K562 (cell line): ENCODE data around the gene KCNJ12. TPM values are rescaled to one million over a fixed set of nuclear protein-coding genes. Genes with fewer than 3 reads are reported as not detected.

Experiments used
- ATAC-seq: fragments of 200-7000 bp; cut with Tn5 transposase; 3 replicates; pipeline ENCODE4 v1.9.1; 2020; ENCODE audit warnings: moderate library complexity
- BruUV-seq: library from RNA; stranded (reverse); fragments of 400-500 nt; replicated peaks from 2 replicates; lab custom pipeline; 2021; lab: Mats Ljungman, UMichigan
- CTCF ChIA-PET: fragments of 300-600 bp; formaldehyde crosslinking; extraction: SDS; loops from one replicate; lab custom pipeline; 2021; ENCODE audit warnings: low intra/inter-chr PET ratio; lab: Yijun Ruan, JAX
- POLR2A ChIA-PET: fragments of 300-600, 350-650 bp; sonication (Branson Sonifier 250); formaldehyde crosslinking; extraction: SDS; loops from one replicate; lab custom pipeline; 2021; ENCODE audit warnings: antibody characterized with exemption, inconsistent platforms; lab: Yijun Ruan, JAX
- DNase-seq, 4 experiments: peaks; one replicate each; pipeline versions ENCODE4 v3.0.0 to v3.0.0-alpha.2; 2011 to 2018; ENCODE audit warnings: low spot score in 3 of 4, mixed read lengths in 3 of 4; ENCODE audit errors: extremely low read depth in 1 of 4
- FAIRE-seq: peaks from 2 replicates; lab custom pipeline; 2011; peaks lifted over from hg19 to GRCh38; lab: Jason Lieb, UNC
- H2AFZ ChIP-seq: 2 replicates; pipeline ENCODE4 v1.6.0; 2011; ENCODE audit warnings: low read depth, low read length, control low read depth, inconsistent platforms
- H3K27ac ChIP-seq: fragments of 200-600 bp; 3 replicates; pipeline ENCODE4 v1.8.0; 2011; ENCODE audit warnings: low read depth, mild to moderate bottlenecking, control low read depth, inconsistent platforms, low read length, moderate library complexity, mixed read lengths; ENCODE audit errors: extremely low read depth
- H3K27me3 ChIP-seq, 2 experiments: fragments of 300-600 bp in 1 of 2; 2 replicates in 1 of 2; 3 replicates in 1 of 2; pipeline versions ENCODE4 v1.6.0 to v1.8.0; 2011; ENCODE audit warnings: inconsistent platforms in 2 of 2, low read length in 2 of 2, mild to moderate bottlenecking in 1 of 2, mixed read lengths in 1 of 2, moderate library complexity in 1 of 2; ENCODE audit not compliant: control insufficient read depth in 2 of 2, insufficient read depth in 2 of 2
- H3K36me3 ChIP-seq: fragments of 300-600 bp; 3 replicates; pipeline ENCODE4 v1.8.0; 2011; ENCODE audit warnings: mild to moderate bottlenecking, low read length, inconsistent platforms; ENCODE audit not compliant: control insufficient read depth, insufficient read depth
- H3K4me1 ChIP-seq, 2 experiments: fragments of 200-600 bp in 1 of 2; replicated peaks in 1 of 2; 2 replicates in 1 of 2; 3 replicates in 1 of 2; pipeline versions ENCODE4 v1.5.1 to v1.8.0; 2011; ENCODE audit warnings: inconsistent platforms in 2 of 2, low read length in 2 of 2, mild to moderate bottlenecking in 1 of 2, mixed read lengths in 1 of 2, moderate library complexity in 1 of 2; ENCODE audit not compliant: control insufficient read depth in 2 of 2, insufficient read depth in 2 of 2
- H3K4me2 ChIP-seq: 2 replicates; pipeline ENCODE4 v1.6.1; 2011; ENCODE audit warnings: low read length, control low read depth, inconsistent platforms, mixed read lengths; ENCODE audit not compliant: insufficient read depth
- H3K4me3 ChIP-seq: fragments of 200-600 bp; sonication (generic), shearing (Covaris generic); 2 replicates; pipeline ENCODE4 v1.5.1; 2016; ENCODE audit warnings: control low read depth, inconsistent platforms
- H3K79me2 ChIP-seq: fragments of 200-600 bp; 3 replicates; pipeline ENCODE4 v1.8.0; 2011; ENCODE audit warnings: low read length, inconsistent platforms; ENCODE audit not compliant: control insufficient read depth, insufficient read depth
- H3K9ac ChIP-seq, 2 experiments: 2 replicates each; pipeline versions ENCODE4 v1.6.0 to v1.6.1; 2011; ENCODE audit warnings: low read depth in 2 of 2, low read length in 2 of 2, control low read depth in 1 of 2, inconsistent platforms in 1 of 2, mild to moderate bottlenecking in 1 of 2, mixed read lengths in 1 of 2; ENCODE audit not compliant: insufficient read depth in 1 of 2
- H3K9me1 ChIP-seq: one replicate; pipeline ENCODE4 v1.6.0; 2011; ENCODE audit warnings: inconsistent platforms, mild to moderate bottlenecking, low read length, moderate library complexity; ENCODE audit not compliant: control insufficient read depth, insufficient read depth
- H3K9me3 ChIP-seq: replicated peaks from 2 replicates; pipeline ENCODE4 v1.5.1; 2011; ENCODE audit warnings: low read depth, low read length, inconsistent platforms; ENCODE audit not compliant: control insufficient read depth, insufficient read depth
- H4K20me1 ChIP-seq: replicated peaks from 2 replicates; pipeline ENCODE4 v1.6.1; 2011; ENCODE audit warnings: low read length, inconsistent platforms, mixed read lengths; ENCODE audit not compliant: control insufficient read depth, insufficient read depth
- BRD9 ChIP-seq: fragments of 450-650 bp; IDR thresholded peaks from 2 replicates; pipeline ENCODE4 v1.6.1; 2018; ENCODE audit warnings: low read depth; ENCODE audit not compliant: partially characterized antibody
- ELF1 ChIP-seq: fragments of 200-800 bp; sonication (Bioruptor generic); IDR thresholded peaks from 2 replicates; pipeline ENCODE4 v1.6.1; 2016; ENCODE audit warnings: missing genetic modification characterization, missing compliant biosample characterization
- HNRNPLL ChIP-seq: fragments of 200-400 bp; formaldehyde crosslinking; IDR thresholded peaks from 2 replicates; pipeline ENCODE4 v1.6.1; 2017; ENCODE audit warnings: low read length, low read depth, mild to moderate bottlenecking; ENCODE audit not compliant: poor library complexity, severe bottlenecking
- KAT7 ChIP-seq: sonication (generic); formaldehyde crosslinking; IDR thresholded peaks from 2 replicates; pipeline ENCODE4 v1.8.0; 2022; ENCODE audit warnings: missing genetic modification reagents, mild to moderate bottlenecking, borderline replicate concordance
- MCM2 ChIP-seq: fragments of 450-650 bp; IDR thresholded peaks from 2 replicates; pipeline ENCODE4 v1.6.1; 2017; ENCODE audit warnings: low read depth, mild to moderate bottlenecking
- NR1H2 ChIP-seq: sonication (generic); formaldehyde crosslinking; IDR thresholded peaks from 2 replicates; pipeline ENCODE4 v1.4.0; 2020; ENCODE audit warnings: mild to moderate bottlenecking, missing genetic modification reagents
- ZNF146 ChIP-seq: IDR thresholded peaks from one replicate; pipeline ENCODE4 v1.6.1; 2018; ENCODE audit warnings: missing compliant biosample characterization; ENCODE audit not compliant: unreplicated experiment
- ZNF644 ChIP-seq: fragments of 200-800 bp; sonication (Bioruptor generic); IDR thresholded peaks from 2 replicates; pipeline ENCODE4 v1.6.1; 2016; ENCODE audit warnings: low read depth, missing genetic modification characterization, missing compliant biosample characterization
- WGBS: fragments of 100-300 bp; shearing (Covaris generic); methylation state at CpG from one replicate; pipeline ENCODE4 v1.1.6; 2016; ENCODE audit warnings: low coverage, mixed read lengths; ENCODE audit not compliant: insufficient coverage; ENCODE audit errors: missing lambda C conversion rate; 5-methylcytosine and 5-hydroxymethylcytosine counted together
- in situ Hi-C: fragments of 300-500 bp; cut with MboI; formaldehyde crosslinking; loops from 4 replicates; pipeline ENCODE4 v1.15.0; 2018; ENCODE audit warnings: inconsistent platforms, mixed read lengths
- intact Hi-C: fragments of 100-400 bp; cut with micrococcal nuclease; formaldehyde crosslinking; loops from 2 replicates; pipeline ENCODE4 v1.14.2; 2022
- polyA plus RNA-seq, 8 experiments: library from polyadenylated mRNA; depleted of rRNA in 4 of 8; stranded (reverse) in 5 of 8; unstranded in 3 of 8; fragments of >200 nt; fragmentation: Nextera tagmentation in 2 of 8; fragmentation: Illumina TruSeq in 1 of 8; extraction: Ambion mirVana in 2 of 8; extraction: Trizol in 1 of 8; gene quantifications; 2 replicates each; pipeline versions ENCODE4 v1.2.1 to v1.2.3, GENCODE V29; 2011 to 2014; ENCODE audit warnings: inconsistent platforms in 1 of 8, missing spikeins in 1 of 8
- total RNA-seq, 7 experiments: library from RNA; depleted of rRNA in 6 of 7; stranded (reverse); fragments of >200 nt in 6 of 7; fragmentation: Illumina TruSeq in 2 of 7; extraction: Trizol in 2 of 7; gene quantifications; 2 replicates each; pipeline versions ENCODE4 v1.2.1 to v1.2.3, GENCODE V29; 2011 to 2021; ENCODE audit warnings: low replicate concordance in 1 of 7

KCNJ12 gene
- total and polyA plus RNA-seq, 9 of the 15 experiments (the other 6 are each of a cell fraction or from before 2014, with no cell fraction given), result 0.02 TPM; not detected in 8

DNA sequence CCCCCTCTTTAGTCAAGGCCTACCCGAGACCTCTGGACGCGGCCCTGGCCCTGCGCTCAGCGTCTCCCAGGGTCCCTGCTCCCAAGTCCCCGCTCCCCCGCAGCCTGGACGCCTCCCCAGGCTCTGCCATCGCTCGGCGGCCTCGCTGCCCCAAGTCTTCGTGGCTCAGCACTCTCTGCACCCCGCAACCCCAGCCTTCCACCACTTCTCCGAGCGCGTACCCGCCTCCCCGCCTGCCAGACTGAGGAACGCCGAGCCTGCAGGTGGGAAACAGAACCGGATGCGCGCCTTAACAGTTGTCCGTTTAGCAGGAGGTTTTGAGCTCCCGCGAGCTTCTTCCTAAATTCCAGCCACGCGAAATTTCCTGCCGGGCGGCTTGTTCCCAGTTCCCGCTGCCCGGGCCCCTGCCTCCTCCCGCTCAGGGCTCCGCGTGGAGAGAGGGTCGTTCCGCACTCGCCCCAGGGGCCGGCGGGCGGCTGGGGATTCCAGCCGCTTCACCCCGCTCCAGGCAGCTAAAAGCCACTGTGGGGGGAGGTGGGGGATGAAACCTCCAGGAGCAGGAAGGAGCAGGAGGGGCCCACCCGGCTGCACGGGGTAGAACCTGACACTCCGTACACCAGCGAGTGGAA, 87.7 kb downstream of the KCNJ12 start:
- Histone ChIP-seq H4K20me1 (no peaks in the 10 kb centered on the region), H3K9me1 (no peaks in the 10 kb centered on the region), H3K27me3 (peaks cover 4 to 10% of the 10 kb centered on the region in 2 experiments; a peak in 4 of 5 replicates), H3K4me2 (no peak overlapping the region), H2AFZ (no peak overlapping the region), H3K27ac (no peak overlapping the region), H3K9ac (no peak overlapping the region), H3K9me3 (no peaks in the 10 kb centered on the region), H3K4me1 (peaks cover 0 to 10% of the 10 kb centered on the region in 2 experiments; a peak in 3 of 5 replicates), H3K79me2 (no peaks in the 10 kb centered on the region), H3K4me3 (no peak overlapping the region), H3K36me3 (no peaks in the 10 kb centered on the region)
- ChIA-PET POLR2A (interaction anchor here (0.6 kb wide), 1 partner anchor 1303 kb away, joined by 3 read pairs; no protein-coding TSS in a partner anchor), CTCF (no interaction called here)
- BruUV-seq, result no TSS peak
- no peak for DNase-seq
- no peak for FAIRE-seq
- intact Hi-C loops, result no loop called here
- no peak for TF ChIP-seq MCM2
- no peak for TF ChIP-seq ELF1 (tag)
- no peak for TF ChIP-seq KAT7
- TF ChIP-seq BRD9, result no peak
- TF ChIP-seq NR1H2 (CRISPR knock-in tag), result no peak
- TF ChIP-seq ZNF644 (tag), result no peak
- no peak for TF ChIP-seq HNRNPLL
- no peak for TF ChIP-seq ZNF146 (CRISPR knock-in tag)
- in situ Hi-C loops, result loop anchor here (5.0 kb wide), 1 partner anchor 48 kb away; no protein-coding TSS in a partner anchor
- WGBS, result 70% methylated on average over 20 of the region's 48 CpGs
- ATAC-seq, result no peak
